Upper lobe of left lung (tissue), 6 donors: ENCODE data around the gene TBC1D5. TPM values are rescaled to one million over a fixed set of nuclear protein-coding genes. Genes with fewer than 3 reads are reported as not detected.

Source experiments
- ATAC-seq, 2 donors: fragments of 200-7000 bp; cut with Tn5 transposase; one replicate each; pipeline ENCODE4 v1.9.1; 2022; ENCODE audit warnings: mild to moderate bottlenecking in 2 of 2, moderate library complexity in 2 of 2; ENCODE audit not compliant: low FRiP score in 2 of 2
- DNase-seq, 2 donors: peaks; one replicate each; pipeline ENCODE4 v3.0.0-alpha.2; 2019 to 2020
- H3K27ac ChIP-seq, 4 donors: fragments of 200-600 bp; sonication (generic); one replicate each; pipeline ENCODE4 v1.5.1; 2016 to 2019
- H3K27me3 ChIP-seq, 4 donors: fragments of 200-600 bp; sonication (generic); one replicate each; pipeline ENCODE4 v1.5.1; 2017 to 2019
- H3K36me3 ChIP-seq, 4 donors: fragments of 200-600 bp; sonication (generic); one replicate each; pipeline ENCODE4 v1.5.1; 2016 to 2019
- H3K4me1 ChIP-seq, 4 donors: fragments of 200-600 bp; sonication (generic); one replicate each; pipeline ENCODE4 v1.5.1; 2018 to 2019
- H3K4me3 ChIP-seq, 4 donors: fragments of 200-600 bp; sonication (generic); one replicate each; pipeline ENCODE4 v1.5.1; 2017 to 2019; ENCODE audit warnings: mild to moderate bottlenecking in 2 of 4, moderate library complexity in 1 of 4
- H3K9me3 ChIP-seq, 4 donors: fragments of 200-600 bp; sonication (generic); one replicate each; pipeline ENCODE4 v1.5.1; 2018 to 2019
- EP300 ChIP-seq, 4 donors: sonication (generic); formaldehyde crosslinking; IDR thresholded peaks; one replicate each; pipeline ENCODE4 v1.5.1; 2017; ENCODE audit warnings: antibody characterized with exemption in 4 of 4, control low read depth in 2 of 4
- POLR2A ChIP-seq, 4 donors: fragments of 450-650 bp; IDR thresholded peaks; one replicate each; pipeline ENCODE4 v1.5.1; 2016 to 2017; ENCODE audit warnings: antibody characterized with exemption in 4 of 4, mild to moderate bottlenecking in 2 of 4
- POLR2AphosphoS5 ChIP-seq, 2 donors: sonication (generic); formaldehyde crosslinking; IDR thresholded peaks; one replicate each; pipeline ENCODE4 v1.5.1; 2017; ENCODE audit warnings: antibody characterized with exemption in 2 of 2
- WGBS, 2 donors: methylation state at CpG; one replicate each; pipeline ENCODE4 v1.1.5; 2017 to 2018; 5-methylcytosine and 5-hydroxymethylcytosine counted together
- total RNA-seq, 6 donors: library from RNA; depleted of rRNA in 4 of 6; stranded (reverse); fragments of >200 nt in 4 of 6; gene quantifications; one replicate each; pipeline versions ENCODE4 v1.1.0 to v1.2.1, GENCODE V29; 2016 to 2021
- TF ChIP-seq, protein P1 (sequence below), 6 experiments: fragments of 450-650 bp in 4 of 6; fragments of 200-600 bp in 2 of 6; sonication (generic) in 2 of 6; IDR thresholded peaks; one replicate each; pipeline ENCODE4 v1.5.1; 2016 to 2019; ENCODE audit warnings: antibody characterized with exemption in 6 of 6
- donor health status: DM: no; HTN: no; CAD: no; lungs with moderate emphysema.
- donor health status: DM: no; HTN: yes; CAD: no; lungs with severe emphysema.

TBC1D5 gene
- total RNA-seq, 6 donors from 2014 or later, result 53.0 to 135 (median 63.3) TPM

DNA sequence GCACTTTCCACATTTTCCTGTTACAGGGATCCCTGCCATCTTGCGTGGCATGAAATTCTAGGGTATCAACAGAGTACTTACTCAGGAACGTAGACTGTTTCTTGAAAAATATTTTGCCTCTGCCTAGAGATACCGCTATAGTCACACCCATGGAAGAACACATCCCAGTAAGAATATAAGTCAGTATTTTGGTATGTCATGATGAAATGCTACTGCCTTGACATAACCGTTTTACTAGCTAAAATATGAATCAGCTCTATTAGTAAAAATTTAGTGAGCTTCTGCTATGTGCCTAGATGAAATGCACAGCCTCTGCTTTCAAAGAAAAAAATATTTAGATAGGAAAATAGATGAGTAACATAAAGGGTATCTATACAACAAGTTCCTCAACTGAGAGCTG lies 276.4 kb downstream of the TBC1D5 start:
- no peak for ATAC-seq
- no peak overlapping the region for H3K27ac ChIP-seq
- no peaks in the 10 kb centered on the region for H3K4me1 ChIP-seq
- no peaks in the 10 kb centered on the region for H3K27me3 ChIP-seq
- no peaks in the 10 kb centered on the region for H3K9me3 ChIP-seq
- WGBS, 2 donors, result 97% methylated on average over 4 of the region's 4 CpGs
- H3K4me3 ChIP-seq, result no peak overlapping the region
- DNase-seq, result no peak
- TF ChIP-seq, protein P1, sequence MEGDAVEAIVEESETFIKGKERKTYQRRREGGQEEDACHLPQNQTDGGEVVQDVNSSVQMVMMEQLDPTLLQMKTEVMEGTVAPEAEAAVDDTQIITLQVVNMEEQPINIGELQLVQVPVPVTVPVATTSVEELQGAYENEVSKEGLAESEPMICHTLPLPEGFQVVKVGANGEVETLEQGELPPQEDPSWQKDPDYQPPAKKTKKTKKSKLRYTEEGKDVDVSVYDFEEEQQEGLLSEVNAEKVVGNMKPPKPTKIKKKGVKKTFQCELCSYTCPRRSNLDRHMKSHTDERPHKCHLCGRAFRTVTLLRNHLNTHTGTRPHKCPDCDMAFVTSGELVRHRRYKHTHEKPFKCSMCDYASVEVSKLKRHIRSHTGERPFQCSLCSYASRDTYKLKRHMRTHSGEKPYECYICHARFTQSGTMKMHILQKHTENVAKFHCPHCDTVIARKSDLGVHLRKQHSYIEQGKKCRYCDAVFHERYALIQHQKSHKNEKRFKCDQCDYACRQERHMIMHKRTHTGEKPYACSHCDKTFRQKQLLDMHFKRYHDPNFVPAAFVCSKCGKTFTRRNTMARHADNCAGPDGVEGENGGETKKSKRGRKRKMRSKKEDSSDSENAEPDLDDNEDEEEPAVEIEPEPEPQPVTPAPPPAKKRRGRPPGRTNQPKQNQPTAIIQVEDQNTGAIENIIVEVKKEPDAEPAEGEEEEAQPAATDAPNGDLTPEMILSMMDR (IDR thresholded peaks at IDR 0.05), result no peak
- TF ChIP-seq EP300 (IDR thresholded peaks at IDR 0.05), result no peak
- no peak for TF ChIP-seq POLR2A (IDR thresholded peaks at IDR 0.05)
- no peak for TF ChIP-seq POLR2AphosphoS5 (IDR thresholded peaks at IDR 0.05)
- H3K36me3 ChIP-seq, result no peaks in the 10 kb centered on the region

GRCh38 chr3:17459470-17459993 lies 282.9 kb downstream of the TBC1D5 start:
- TF ChIP-seq, protein P1 (IDR thresholded peaks at IDR 0.05), result no peak
- TF ChIP-seq EP300 (IDR thresholded peaks at IDR 0.05) (no peak), POLR2AphosphoS5 (IDR thresholded peaks at IDR 0.05) (no peak), POLR2A (IDR thresholded peaks at IDR 0.05) (no peak)
- Histone ChIP-seq H3K27ac (no peak overlapping the region), H3K27me3 (no peaks in the 10 kb centered on the region), H3K9me3 (no peaks in the 10 kb centered on the region), H3K4me3 (no peak overlapping the region), H3K36me3 (no peaks in the 10 kb centered on the region), H3K4me1 (no peaks in the 10 kb centered on the region)
- ATAC-seq, result no peak
- no peak for DNase-seq
- WGBS, 2 donors, result 56 to 61% methylated on average over 3 of the region's 3 CpGs

GRCh38 chr3:17456650-17457049 lies 285.8 kb downstream of the TBC1D5 start:
- WGBS, 2 donors, result 96 to 100% methylated on average over 1 of the region's 1 CpG
- no peak for DNase-seq
- Histone ChIP-seq H3K36me3 (no peaks in the 10 kb centered on the region), H3K9me3 (no peaks in the 10 kb centered on the region), H3K4me1 (no peaks in the 10 kb centered on the region), H3K4me3 (no peak overlapping the region), H3K27ac (no peak overlapping the region), H3K27me3 (no peaks in the 10 kb centered on the region)
- ATAC-seq, result no peak
- TF ChIP-seq POLR2A (IDR thresholded peaks at IDR 0.05) (no peak), EP300 (IDR thresholded peaks at IDR 0.05) (no peak), POLR2AphosphoS5 (IDR thresholded peaks at IDR 0.05) (no peak)
- TF ChIP-seq, protein P1 (IDR thresholded peaks at IDR 0.05), result no peak

DNA sequence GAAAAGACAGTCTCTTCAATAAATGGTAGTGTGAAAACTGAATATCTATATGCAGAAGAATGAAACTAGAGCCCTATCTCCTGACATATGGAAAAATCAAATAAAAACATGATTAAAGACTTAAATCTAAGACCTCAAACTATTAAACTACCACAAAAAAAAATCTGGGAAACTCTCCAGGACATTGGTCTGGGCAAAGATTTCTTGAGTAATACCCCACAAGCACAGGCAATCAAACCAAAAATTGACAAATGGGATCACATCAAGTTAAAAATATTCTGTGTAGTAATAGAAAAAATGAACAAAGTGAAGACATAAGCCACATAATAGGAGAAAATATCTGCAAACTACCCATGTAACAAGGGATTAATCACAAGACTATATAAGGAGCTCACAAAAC lies 286.4 kb downstream of the TBC1D5 start:
- Histone ChIP-seq H3K4me1 (no peaks in the 10 kb centered on the region), H3K36me3 (no peaks in the 10 kb centered on the region), H3K27ac (no peak overlapping the region), H3K27me3 (no peaks in the 10 kb centered on the region), H3K4me3 (no peak overlapping the region), H3K9me3 (no peaks in the 10 kb centered on the region)
- TF ChIP-seq, protein P1 (IDR thresholded peaks at IDR 0.05), result no peak
- no peak for TF ChIP-seq POLR2AphosphoS5 (IDR thresholded peaks at IDR 0.05)
- TF ChIP-seq EP300 (IDR thresholded peaks at IDR 0.05), result no peak
- no peak for TF ChIP-seq POLR2A (IDR thresholded peaks at IDR 0.05)
- DNase-seq (no peak), ATAC-seq (no peak)

DNA sequence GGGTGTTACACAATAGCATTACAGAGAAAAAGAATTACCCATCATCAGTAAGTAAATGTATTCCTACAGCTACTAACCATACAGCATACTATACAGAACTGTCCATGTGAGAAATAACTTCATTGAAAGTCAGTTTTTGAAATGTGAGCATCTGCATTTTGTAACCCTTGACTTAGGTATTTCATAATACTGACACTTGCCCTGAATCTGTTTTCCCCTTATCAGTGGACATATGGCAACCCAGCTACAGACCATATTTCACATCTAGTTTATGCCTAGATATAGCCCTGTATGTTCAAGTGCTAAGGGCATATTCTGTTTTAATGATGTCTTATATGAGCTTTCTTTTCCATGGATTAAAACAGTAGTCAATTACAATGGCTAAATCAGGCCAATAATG lies 297.6 kb downstream of the TBC1D5 start:
- Histone ChIP-seq H3K4me1 (no peaks in the 10 kb centered on the region), H3K27ac (no peak overlapping the region), H3K9me3 (no peaks in the 10 kb centered on the region), H3K4me3 (no peak overlapping the region), H3K36me3 (no peaks in the 10 kb centered on the region), H3K27me3 (no peaks in the 10 kb centered on the region)
- no peak for DNase-seq
- TF ChIP-seq POLR2AphosphoS5 (IDR thresholded peaks at IDR 0.05) (no peak), EP300 (IDR thresholded peaks at IDR 0.05) (no peak), POLR2A (IDR thresholded peaks at IDR 0.05) (no peak)
- TF ChIP-seq, protein P1 (IDR thresholded peaks at IDR 0.05), result no peak
- no peak for ATAC-seq
